Type B pancreatic cell (in vitro differentiated cells): ENCODE measurements around the gene NOMO2. TPM values are rescaled to one million over a fixed set of nuclear protein-coding genes. Genes with fewer than 3 reads are reported as not detected.

Experiments used
- microRNA-seq: library from miRNA; unstranded; fragments of <30 nt; microRNA quantifications from one replicate; pipeline ENCODE4, GENCODE V29; 2020
- total RNA-seq: library from RNA; stranded (reverse); gene quantifications from 2 replicates; pipeline ENCODE4 v1.2.1, GENCODE V29; 2021; ENCODE audit warnings: low replicate concordance

Gene NOMO2
- total RNA-seq, 1 donor from 2014 or later: 90.5 TPM

Small RNAs within 50 kb of the gene (microRNA-seq; reads per million reads assigned to microRNA genes)
- gene MIR3179-3: not detected
- gene MIR3179-4: not detected
- gene MIR3180-3: not detected
- not detected for gene MIR3670-3
- not detected for gene MIR3670-4
- gene MIR6770-3: not detected

Other genes starting within 250 kb of the NOMO2 start
- gene NPIPA8, start 225.4 kb downstream of the NOMO2 start, total RNA-seq: 0.31 TPM in 1 of 2 replicates, not detected in the other
- gene RPS15A, start 228.2 kb upstream of the NOMO2 start, total RNA-seq: 1,687 and 1,807 TPM in 2 replicates
- gene ARL6IP1, start 239.5 kb upstream of the NOMO2 start, total RNA-seq: 170 and 205 TPM in 2 replicates